ENCODE results near the gene SLC44A5.

GRCh38 chr1:75425001-75425650, 185.8 kb downstream of the SLC44A5 start:
- TF ChIP-seq CTCF (IDR thresholded peaks at IDR 0.05) (no peak), POLR2A (IDR thresholded peaks at IDR 0.05) (no peak)

All from suprapubic skin (tissue), 3 donors.